Effector CD8-positive, alpha-beta T cell (primary cell): ENCODE results near the gene TTC6.

ENCODE experiments used
- DNase-seq: peaks from one replicate; lab custom pipeline; 2025; lab: John Stamatoyannopoulos, UW

TTC6 gene

GRCh38 chr14:37585971-37586796 lies 9.2 kb upstream of the TTC6 start:
- no peak for DNase-seq

- no peak for DNase-seq
Observed at GRCh38 chr14:37586797-37587130, 8.7 kb upstream of the TTC6 start.

DNA sequence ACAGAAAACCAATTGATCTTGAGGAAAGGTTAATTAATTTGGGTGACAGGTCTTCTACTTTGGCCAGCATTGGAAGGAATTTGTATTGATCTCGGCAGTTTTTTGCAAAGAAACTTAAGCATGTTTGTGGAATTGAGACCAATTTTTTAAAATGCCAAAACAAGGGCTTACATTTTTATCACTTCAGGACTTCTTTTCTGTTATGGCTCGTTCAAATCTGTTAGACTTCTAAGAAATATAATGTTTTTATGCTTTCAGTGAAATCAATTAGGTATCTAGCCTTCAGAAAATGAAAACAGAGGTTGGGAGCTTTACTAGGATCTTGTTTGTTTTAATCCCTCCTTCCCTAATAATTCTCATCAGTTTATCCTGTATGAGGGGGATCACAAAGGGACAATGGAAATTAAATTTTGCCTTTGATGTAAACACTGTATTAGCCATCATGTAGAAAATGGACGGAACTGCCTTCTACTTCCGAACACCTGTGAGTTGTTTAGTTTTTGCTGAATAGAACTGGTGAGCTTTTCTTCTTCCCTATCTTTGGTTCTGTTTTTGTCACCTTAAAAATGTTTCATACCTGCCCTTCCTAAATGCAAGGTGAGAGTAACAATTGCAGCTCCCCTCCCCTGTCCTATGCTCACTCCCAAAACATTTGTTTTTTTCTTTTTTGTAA lies 8.2 kb upstream of the TTC6 start:
- DNase-seq, result no peak

DNA sequence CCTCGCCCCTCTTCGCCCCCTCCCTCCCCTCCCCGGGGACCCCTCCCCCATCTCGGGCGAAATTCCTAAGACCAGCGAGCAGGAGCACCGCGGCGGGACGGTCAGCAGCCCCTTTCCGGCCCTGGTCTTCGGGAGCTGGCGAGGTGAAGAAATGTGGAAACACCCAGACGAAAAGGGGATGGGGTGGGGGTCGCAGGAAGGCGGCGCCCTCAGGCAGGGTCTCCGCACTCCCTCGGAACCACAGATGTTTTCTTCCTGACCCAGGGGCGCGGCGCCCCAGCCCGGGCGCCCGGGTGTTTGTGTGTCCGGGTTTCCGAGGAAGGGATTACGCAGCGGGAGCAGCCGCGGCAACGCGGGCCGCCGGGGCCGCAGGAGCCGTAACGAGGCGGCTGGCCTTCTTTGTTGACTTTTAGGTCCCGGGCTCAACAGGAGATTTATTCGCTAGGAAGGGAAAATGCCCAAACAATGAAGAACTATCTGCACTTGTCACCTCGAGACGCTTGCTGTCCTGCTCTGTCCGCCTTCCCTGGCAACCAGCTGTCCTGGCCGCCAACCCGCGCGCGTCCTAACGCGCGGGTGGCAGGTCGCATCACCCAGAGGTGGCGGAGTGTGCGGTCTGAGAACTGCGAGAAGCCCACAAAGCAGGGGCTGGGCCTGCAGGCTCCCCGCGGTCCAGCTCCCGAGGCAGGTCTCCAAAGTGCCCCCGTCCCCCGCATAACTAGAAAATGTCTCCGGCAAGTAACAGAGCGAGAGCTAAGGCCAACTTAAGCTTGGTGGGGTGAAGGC lies 7.4 kb upstream of the TTC6 start:
- DNase-seq, result no peak

GRCh38 chr14:37588667-37588955 lies 6.8 kb upstream of the TTC6 start:
- no peak for DNase-seq

DNA sequence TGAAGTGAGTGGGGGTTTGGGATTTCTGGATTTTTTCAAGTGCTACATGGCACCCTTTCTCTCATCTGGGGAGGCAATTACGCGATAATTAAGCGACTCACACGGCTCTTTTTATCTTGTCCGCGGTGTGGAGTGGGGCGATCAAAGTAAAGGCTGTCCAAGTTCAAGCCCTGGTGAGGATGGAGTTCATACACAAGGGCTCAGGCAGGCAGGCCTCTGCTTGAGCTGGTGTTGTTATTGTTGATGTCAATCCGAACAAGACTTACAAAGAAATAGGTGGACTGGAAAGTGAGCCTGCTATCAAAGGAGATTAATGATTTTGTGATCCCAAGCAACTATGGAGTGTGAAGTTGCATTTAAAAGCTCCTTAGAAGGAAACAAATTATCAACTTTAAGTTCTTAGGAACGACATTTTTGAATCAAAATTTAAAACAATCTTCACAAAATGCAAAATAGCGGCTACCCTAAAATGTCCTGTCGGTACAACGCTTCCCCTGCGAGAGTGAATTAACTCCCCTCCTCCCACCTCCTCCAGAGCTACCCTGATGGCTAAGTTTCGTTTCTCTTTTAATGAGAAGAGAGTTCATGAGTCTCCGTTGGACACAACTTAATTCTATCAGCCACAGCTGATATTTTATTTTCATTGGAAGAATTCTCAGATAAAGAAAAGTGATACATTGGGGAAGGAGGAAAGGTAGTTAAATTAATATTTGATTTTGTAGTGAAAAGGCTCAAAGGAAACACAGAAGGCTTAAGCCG lies 6.3 kb upstream of the TTC6 start:
- DNase-seq, result no peak

DNA sequence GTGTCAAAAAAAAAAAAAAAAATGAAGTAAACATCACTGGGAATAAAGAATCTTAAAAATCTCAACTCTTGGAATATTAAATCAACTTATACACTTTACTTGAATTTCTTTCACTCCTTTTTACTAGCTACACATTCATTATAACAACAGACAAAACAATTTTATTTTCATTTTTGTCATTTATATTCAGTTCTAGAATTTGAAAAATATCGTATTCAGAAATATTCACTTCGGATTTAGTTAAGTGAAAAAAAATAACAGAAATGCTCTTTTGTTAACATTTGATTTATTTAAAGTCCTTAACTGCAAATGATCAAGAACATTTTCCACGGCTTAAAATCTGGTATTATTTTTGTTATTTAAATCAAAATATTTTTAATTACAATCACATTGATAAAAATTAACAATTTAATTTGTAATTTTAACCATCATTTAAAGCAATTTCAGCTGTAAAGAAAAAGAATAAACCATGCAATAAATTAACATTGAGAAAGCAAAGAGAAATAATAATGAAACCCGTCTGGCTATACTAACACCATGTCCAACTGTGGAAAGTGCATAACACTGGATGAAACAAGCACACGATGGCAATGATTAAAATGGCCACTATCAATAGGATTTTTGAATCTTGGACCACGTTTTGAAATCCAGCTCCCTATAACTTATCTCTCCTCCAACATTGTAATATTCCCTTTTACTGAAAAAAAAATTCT lies 5.6 kb upstream of the TTC6 start:
- no peak for DNase-seq

DNA sequence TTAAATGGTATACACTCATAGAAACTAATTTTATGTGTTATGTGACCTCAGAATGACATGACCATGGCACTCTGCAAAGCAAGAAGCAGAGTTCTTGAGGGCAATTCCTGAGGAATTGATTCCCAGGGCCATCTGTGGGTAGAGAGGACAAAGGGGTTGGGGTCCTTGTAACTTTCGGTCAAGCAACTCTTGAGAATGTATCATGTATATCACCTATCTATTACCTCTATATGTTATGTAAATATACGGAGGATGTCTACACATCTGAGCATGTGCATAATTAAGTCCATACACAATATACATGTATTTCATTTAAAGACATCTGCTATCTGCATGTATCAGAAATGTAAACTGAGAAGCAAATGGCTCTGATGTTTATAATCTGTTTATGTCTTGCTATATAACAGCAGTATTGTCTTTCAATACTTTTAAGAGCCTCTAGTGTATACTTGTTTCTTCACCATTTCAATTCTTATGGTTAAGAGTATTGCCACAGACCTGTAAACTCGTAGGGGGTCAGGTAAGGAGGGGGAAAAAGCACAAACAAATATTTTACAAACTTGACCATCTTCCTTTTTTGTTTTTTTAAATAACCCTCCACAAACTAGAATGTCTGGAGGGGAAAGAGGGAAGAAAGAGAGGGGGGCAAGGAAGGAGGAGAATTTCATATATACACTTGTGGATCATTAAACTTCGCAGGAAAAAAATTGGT lies 4.8 kb upstream of the TTC6 start:
- no peak for DNase-seq

GRCh38 chr14:37591311-37591940 lies 4.0 kb upstream of the TTC6 start:
- no peak for DNase-seq

GRCh38 chr14:37591941-37592481 lies 3.4 kb upstream of the TTC6 start:
- DNase-seq, result no peak

- DNase-seq, result no peak
Observed at GRCh38 chr14:37592482-37593408, 2.7 kb upstream of the TTC6 start.

GRCh38 chr14:37593511-37594237 lies 1.8 kb upstream of the TTC6 start:
- no peak for DNase-seq

- DNase-seq, result no peak
Observed at GRCh38 chr14:37594238-37594970, 1.0 kb upstream of the TTC6 start.

GRCh38 chr14:37595809-37596621 lies 586 bp downstream of the TTC6 start:
- DNase-seq, result no peak

DNA sequence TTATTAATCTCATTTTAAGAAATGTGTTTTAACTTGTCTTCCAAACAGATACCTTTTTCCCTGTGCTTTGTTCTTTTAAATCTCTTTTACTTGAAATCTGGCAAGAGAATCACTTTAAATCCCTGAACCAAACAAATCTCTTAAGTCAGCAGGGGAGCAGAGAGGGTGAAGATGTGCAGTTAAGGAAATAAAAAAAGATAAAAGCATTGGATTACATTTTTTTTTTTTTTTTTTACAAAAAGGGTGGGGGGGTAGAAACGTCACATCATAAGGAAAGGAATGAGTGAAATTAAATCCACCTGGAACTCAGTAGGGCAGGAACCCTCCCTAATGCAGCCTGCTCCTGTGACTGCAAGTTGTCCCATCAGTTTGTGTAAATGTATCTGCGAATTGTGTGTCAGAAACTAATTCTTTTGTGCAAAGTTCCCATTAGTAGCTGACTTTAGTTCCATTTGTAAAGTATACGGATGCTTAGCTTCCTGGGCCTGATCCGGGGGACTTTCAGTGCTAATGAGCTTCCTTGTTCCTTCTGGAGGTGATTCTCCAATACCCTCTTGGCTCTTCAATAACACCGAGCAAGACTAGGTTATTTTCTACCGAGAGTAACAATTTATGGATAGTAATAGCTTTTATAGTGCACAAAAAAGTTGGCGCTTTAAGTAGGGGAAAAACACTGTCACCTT lies 1.5 kb downstream of the TTC6 start:
- DNase-seq, result no peak

DNA sequence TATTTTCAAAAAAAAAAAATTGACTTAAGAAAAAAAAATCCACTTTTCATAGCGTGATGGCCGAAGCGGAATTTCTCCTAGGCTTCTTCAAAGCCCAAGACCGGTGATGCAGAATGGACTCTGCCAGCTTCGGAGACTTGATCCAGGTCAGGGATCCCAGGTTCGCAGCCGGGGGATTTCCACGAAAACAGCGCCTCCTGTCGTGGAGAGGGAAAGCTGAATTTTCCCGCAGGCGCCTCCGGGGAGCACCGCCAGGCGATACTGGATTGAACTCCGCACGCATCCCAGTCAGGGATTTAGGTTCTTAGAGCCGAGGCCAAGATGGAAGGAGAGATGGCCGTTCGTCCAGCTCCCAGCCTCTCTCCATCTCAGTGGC lies 2.1 kb downstream of the TTC6 start:
- DNase-seq, result no peak
